ENCODE measurements around the gene KATNAL1.

DNA sequence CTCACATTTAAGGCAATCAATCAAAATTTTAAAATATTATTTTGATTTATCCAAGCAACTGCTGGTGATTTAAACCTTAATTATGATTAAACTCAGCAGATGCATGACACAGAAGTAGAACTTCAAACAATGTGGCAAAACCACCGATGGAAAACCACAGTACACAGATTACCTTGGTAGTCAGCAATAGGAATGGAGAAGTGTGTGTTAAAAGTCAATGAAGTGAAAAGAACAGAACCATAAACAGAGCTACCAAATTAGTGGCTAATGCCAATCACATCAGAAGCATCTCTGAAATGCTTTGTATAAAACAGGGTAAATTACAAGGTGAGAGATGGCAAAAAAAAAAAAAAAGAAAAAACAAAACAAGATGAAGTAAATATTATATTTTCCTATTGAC lies 31.2 kb downstream of the KATNAL1 start:
- no peak for TF ChIP-seq TAF1 (IDR thresholded peaks at IDR 0.05; ENCODE audit: low read depth, low read length)
- no peak for TF ChIP-seq POLR2A (IDR thresholded peaks at IDR 0.05; ENCODE audit: low read depth, low read length)
